ENCODE measurements around the gene ASMTL.
"Not testable (repeated sequence)": the region's sequence is repeated elsewhere in the genome, so short reads cannot be mapped to it uniquely, and the experiment has no call there.

The ASMTL gene

DNA sequence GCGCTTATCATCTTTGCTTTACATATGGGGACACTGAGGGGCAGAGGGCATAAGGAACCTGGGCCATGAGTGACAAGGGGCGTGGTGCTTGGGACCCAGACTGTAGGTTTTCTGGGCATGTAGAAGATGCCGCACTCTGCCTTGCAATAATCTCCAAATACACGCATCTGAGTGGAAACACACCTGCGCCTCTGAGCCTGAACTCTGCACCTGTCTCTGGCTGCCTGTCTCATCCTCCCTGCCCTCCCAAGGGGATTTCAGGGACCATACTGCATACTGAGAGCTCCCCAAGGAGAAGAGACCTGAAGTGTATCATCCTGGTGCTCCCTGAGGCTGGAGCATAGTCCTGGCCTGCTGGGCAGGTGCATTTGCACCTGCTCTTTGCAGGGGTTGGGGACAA, 34.7 kb upstream of the ASMTL start:
- TF ChIP-seq, protein P1, sequence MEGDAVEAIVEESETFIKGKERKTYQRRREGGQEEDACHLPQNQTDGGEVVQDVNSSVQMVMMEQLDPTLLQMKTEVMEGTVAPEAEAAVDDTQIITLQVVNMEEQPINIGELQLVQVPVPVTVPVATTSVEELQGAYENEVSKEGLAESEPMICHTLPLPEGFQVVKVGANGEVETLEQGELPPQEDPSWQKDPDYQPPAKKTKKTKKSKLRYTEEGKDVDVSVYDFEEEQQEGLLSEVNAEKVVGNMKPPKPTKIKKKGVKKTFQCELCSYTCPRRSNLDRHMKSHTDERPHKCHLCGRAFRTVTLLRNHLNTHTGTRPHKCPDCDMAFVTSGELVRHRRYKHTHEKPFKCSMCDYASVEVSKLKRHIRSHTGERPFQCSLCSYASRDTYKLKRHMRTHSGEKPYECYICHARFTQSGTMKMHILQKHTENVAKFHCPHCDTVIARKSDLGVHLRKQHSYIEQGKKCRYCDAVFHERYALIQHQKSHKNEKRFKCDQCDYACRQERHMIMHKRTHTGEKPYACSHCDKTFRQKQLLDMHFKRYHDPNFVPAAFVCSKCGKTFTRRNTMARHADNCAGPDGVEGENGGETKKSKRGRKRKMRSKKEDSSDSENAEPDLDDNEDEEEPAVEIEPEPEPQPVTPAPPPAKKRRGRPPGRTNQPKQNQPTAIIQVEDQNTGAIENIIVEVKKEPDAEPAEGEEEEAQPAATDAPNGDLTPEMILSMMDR (IDR thresholded peaks at IDR 0.05; ENCODE audit: insufficient read depth, low read length, missing control alignments): no peak
- POLR2A ChIA-PET: no interaction called here
- CTCF ChIA-PET: no interaction called here
- DNase-seq (ENCODE audit: low read depth, low spot score): no peak
- no peak overlapping the region for H3K4me3 ChIP-seq (ENCODE audit: low read depth, low read length)

DNA sequence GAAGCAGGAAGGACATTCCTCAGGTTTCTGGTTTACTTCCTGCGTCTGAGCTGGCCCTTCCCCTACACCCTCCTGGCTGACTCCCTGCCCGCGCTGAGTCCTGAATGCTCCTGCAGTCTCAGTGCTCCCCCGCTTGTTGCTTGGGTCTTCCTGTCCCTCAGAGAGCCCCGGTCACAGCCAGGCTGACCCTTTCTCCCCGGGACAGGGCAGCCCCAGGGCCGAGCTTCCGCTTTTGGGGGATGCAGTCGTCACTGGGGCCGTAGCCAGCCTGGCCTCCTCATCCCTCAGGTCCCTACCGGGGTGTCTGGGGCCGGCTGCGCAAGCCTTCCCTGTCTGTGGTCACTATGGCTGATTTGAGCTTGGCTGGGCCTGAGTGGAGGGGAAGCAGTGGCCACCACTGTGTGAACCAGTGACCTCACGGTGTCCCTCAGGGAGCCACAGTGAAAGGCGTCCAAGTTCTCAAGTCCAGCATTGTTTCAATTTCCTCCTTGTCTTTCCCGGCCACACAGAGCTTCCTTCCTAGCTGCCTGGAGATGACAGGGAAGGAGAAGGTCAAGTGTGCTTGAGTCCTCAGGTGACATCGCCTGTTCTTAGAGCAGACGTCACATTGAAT, 34.1 kb upstream of the ASMTL start:
- TF ChIP-seq, protein P1 (IDR thresholded peaks at IDR 0.05; ENCODE audit: insufficient read depth, low read length, missing control alignments): no peak
- POLR2A ChIA-PET: no interaction called here
- H3K4me3 ChIP-seq (ENCODE audit: low read depth, low read length): no peak overlapping the region
- CTCF ChIA-PET: no interaction called here
- no peak for DNase-seq (ENCODE audit: low read depth, low spot score)

DNA sequence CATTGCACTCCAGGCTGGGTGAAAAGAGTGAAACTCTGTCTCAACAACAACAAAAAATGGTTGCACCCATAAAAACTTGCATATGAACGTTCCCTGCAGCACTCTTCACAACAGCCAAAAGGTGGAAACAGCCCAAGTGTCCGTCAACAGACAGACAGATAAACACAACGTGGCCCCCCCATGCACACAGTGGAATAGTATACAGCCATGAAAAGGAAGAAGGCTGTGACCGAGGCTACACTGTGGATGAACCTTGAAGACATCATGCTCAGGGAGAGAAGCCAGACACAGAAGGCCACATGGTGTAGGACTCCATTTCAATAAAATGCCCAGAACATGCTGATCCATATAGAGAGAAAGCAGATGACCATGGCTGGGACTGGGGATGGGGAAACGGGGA, 33.5 kb upstream of the ASMTL start:
- no peak overlapping the region for H3K4me3 ChIP-seq (ENCODE audit: low read depth, low read length)
- CTCF ChIA-PET: no interaction called here
- DNase-seq (ENCODE audit: low read depth, low spot score): no peak
- POLR2A ChIA-PET: no interaction called here
- TF ChIP-seq, protein P1 (IDR thresholded peaks at IDR 0.05; ENCODE audit: insufficient read depth, low read length, missing control alignments): no peak

DNA sequence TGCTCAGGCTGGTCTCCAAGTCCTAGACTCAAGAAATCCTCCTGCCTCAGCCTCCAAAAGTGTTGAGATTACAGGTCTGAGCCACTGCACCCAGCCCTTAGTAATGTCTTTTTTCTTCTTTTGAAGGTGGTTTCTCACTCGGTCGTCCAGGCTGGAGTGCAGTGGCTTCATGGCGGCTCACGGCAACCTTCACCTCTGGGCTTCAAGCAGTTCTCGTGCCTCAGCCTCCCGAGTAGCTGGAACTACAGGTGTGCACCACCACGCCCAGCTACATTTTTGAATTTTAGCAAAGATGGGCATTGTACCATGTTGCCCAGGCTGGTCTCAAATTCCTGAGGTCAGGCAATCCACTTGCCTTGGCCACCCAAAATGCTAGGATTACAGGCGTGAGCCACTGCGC, 32.3 kb upstream of the ASMTL start:
- H3K4me3 ChIP-seq (ENCODE audit: low read depth, low read length): no peak overlapping the region
- no peak for DNase-seq (ENCODE audit: low read depth, low spot score)
- TF ChIP-seq, protein P1 (IDR thresholded peaks at IDR 0.05; ENCODE audit: insufficient read depth, low read length, missing control alignments): no peak
- ChIA-PET CTCF (no interaction called here), POLR2A (no interaction called here)

DNA sequence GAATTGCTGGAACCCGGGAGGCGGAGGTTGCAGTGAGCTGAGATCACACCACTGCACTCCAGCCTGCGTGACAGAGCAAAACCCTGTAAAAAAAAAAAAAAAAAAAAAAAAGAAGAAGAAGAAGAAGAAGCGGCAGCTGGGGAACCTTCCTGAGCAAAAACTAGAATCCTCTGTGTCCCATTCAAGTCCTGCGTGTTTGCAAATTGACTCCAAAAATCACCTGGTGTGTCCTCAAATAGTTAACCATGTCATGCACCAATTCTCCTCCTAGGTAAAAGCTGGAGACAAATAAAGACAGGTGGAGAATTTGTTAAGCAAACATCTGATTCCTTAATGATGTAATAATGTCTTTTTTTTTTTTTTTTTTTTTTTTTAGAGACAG, 31.9 kb upstream of the ASMTL start:
- POLR2A ChIA-PET: no interaction called here
- CTCF ChIA-PET: no interaction called here
- TF ChIP-seq, protein P1 (IDR thresholded peaks at IDR 0.05; ENCODE audit: insufficient read depth, low read length, missing control alignments): no peak
- no peak overlapping the region for H3K4me3 ChIP-seq (ENCODE audit: low read depth, low read length)
- no peak for DNase-seq (ENCODE audit: low read depth, low spot score)

DNA sequence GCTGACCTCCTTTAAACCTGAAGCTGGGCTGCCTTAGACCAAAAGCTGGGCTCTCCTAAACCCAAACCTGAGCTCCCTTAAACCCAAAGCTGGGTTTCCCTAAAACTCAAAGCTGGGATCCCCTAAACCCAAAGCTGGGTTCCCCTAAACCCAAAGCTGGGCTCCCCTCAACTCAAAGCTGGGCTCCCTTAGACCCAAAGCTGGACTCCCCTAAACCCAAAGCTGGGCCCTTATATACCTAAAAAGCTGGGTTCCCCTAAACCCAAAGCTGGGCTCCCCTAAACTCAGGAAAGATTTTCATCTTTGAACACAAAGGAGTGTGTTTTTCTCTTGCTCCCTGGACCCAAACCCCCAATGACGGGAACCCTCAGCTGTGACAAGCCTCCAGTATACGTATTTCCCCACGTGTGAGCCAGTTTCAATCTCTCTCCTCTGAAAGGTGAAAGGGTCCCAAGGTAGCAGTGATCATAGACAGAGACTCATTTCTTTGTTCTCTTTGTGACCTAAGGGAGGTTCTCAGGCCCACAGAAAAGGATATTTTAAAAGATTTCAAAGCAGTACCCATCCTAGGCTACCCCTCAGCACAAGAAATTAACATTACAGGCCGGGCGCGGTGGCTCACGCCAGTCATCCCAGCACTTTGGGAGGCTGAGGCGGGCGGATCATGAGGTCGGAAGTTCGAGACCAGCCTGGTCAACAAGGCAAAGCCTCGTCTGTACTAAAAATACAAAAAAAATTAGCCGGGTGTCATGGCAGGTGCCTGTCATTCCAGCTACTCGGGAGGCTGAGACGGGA, 31.3 kb upstream of the ASMTL start:
- ChIA-PET POLR2A (no interaction called here), CTCF (no interaction called here)
- no peak overlapping the region for H3K4me3 ChIP-seq (ENCODE audit: low read depth, low read length)
- no peak for DNase-seq (ENCODE audit: low read depth, low spot score)
- TF ChIP-seq, protein P1 (IDR thresholded peaks at IDR 0.05; ENCODE audit: insufficient read depth, low read length, missing control alignments): no peak

DNA sequence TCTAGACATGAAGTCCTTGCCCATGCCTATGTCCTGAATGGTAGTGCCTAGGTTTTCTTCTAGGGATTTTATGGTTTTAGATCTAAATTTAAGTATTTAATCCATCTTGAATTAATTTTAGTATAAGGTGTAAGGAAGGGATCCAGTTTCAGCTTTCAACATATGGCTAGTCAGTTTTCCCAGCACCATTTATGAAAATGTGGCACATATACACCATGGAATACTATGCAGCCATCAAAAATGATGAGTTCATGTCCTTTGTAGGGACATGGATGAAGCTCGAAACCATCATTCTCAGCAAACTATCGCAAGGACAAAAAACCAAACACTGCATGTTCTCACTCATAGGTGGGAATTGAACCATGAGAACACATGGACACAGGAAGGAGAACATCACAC, 29.8 kb upstream of the ASMTL start:
- POLR2A ChIA-PET; H3K4me3 ChIP-seq (ENCODE audit: low read depth, low read length); DNase-seq (ENCODE audit: low read depth, low spot score); CTCF ChIA-PET: not testable (repeated sequence)

Data from AG04449 (cell line).